Stimulated activated CD4-positive, alpha-beta T cell treated with anti-CD3 and anti-CD28 coated beads, Interleukin-12 subunit alpha, Interleukin-12 subunit beta, amount 100 ng/mL, for 48 hours (primary cell): ENCODE results near the gene GNB5.
A peak's percentile ranks its signal among the peaks of the same experiment; 100 is the strongest.

Experiments used
- DNase-seq, 3 donors: peaks; one replicate each; pipeline ENCODE4 v3.0.0-alpha.2; 2020; ENCODE audit warnings: low read depth in 2 of 3, low spot score in 1 of 3

The GNB5 gene

DNA sequence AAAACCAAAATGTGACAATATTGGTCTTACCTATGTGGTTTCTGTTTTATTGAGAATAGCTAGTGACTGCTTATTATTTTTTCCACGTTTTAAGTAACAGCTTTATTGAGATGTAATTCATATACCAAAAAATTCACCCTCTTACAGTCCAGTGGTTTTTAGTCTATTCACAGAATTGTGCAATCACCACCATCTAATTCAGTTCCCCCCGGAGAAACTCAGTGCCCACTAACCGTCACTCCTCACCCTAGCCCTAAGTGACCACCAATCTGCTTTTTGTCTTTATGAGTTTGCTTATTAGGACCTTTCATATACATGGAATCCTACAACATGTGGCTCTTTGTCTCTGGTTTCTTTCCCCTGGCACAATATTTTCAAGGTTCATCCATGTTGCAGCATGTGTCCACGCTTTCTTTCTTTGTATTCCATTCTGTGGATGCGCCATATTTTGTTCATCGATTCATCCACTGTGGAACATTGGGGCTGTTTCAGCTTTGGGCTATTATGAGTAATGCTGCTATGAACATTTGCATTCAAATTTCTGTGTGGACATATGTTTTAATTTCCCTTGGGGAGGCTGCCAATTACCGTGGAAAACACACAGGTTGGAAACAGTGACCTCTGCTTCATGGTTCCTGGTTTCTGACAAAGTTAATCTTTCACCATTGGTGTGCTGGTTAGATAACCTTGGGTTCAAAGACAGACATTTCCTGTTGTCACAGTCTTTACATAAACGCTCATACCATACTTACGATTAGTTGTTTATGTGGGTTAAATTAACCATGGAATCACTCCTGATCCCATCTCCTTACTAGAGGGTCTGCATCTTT is 75.4 kb downstream of the GNB5 start:
- no peak for DNase-seq

DNA sequence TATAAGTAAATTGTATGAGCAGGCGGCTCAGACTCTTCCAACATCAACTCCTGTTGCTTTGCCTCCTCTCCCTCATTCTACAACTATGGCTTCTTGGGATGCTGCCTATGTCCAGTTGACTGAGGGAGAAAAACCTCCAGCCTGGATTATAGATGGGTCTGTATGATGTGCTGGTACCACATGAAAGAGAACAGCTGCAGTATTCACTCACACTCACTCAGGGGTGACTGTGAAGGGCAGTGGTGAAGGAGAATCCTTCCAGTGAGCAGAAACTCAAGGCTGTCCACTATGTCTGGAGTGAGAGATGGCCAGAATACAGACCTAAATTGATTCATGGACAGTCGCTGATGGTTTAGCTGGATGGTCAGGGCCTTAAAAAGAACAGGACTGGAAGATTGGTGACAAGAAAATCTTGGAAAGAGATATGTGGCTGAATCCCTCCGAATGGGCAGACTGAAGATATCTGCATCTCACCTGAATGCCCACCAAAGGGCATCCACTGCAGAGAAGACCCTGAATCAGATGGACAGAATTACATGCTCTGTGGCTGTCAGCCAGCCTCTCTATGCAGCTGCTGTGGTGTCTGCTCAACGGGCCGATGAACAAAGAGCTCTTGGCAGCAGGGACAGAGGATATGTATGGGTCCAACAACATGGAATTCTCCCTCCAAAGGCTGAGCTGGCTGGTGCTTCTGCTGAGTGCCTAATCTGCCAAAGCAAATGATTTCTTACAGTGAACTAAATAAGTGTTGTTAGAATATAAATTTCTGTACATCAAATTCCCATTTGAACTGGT is 76.7 kb downstream of the GNB5 start:
- DNase-seq, result no peak

DNA sequence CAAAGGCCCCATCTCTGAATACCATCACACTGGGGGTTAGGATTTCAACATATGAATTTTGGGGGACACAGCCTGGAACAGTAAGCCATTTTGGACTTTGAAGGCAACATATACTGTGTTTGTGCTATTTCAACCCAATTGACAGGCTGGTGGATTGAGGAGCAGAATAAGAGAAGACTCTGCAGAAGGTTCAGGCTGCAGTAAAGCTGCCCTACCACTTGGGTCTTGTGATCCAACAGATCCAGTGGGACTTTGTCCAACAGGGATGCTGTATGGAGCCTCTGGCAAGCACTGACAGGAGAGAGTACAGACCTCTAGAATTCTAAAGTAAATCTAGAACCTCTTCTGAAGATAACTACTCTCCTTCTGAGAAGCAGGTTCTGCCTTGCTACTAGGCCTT is 77.5 kb downstream of the GNB5 start:
- DNase-seq, result no peak

DNA sequence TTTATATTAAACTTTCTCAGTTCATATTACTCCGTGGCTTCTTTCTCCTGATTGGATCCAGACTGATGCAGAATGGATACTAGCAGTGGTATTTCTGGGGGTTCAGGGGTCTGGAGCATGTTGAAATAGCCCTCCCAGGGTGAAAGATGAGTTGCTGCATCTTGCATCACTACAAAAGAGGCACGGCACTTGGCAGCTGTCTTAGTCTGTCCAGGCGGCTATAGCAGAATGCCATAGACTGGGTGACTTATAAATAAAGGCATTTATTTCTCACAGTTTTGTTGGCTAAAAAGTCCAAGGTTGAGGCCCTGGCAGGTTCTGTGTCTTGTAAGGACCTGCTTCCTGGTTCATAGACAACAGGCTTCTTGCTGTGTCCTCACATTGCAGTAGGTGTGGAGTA is 78.0 kb downstream of the GNB5 start:
- no peak for DNase-seq

DNA sequence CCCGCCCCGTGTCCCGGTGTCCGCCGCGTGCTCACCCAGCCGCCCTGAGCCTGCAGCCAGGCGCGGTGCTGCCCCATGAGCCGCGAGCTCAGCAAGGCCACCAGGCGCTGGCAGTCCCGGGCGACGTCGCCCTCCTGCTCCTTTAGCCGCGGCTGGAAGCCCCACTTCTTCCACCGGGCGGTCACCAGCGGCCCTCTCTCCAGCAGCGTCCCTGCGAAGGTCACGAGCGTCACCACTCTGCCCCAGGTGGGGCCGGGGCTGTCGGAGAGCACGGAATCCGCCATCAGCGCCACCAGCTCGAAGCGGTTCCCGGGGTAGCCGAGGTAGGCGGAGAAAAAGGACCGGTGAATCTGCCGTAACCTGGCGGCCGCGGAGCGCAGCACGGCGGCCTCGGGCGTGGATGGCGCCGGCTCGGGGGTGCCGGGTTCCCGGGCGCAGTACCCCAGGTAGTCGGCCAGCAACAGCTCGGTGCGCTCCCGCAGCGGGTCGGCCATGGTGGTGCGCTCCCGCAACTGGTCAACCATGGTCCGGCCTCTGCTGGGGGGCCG is 78.9 kb downstream of the GNB5 start:
- DNase-seq, result peak in 2 of 3 donors; percentile 16 to 24

DNA sequence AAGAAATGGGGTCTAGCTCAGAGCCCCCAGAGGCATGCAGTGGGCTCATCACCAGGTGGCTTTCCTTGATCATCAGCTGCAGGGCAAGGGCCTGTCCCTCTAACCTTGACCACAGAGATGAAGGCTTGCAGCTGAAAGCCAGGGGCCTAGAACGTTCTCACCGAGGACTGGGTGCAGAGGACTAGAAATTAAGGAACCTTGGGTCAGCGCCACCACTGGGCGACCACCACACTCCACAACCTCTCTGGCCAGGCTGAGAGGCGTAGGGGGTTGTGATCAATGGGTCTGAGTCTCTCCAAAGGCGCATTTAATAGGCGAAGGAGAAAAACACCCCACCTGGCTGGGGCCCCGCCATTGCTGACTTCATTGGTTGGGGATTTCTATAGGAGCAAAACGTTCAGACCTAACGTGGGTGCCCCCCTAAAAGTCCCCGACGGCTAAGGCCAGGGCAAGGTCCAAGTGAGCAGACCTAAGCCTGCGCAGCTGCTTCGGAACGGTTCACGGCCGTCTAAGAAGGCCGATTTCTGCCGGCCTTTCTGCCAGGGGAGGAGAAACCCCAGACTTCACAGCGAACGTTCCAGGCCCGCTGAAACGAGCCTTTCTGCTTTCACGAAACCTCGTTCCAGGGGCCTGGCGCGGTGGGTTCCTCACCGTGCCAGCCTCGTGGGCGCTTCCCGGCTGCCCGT is 79.5 kb downstream of the GNB5 start:
- no peak for DNase-seq

DNA sequence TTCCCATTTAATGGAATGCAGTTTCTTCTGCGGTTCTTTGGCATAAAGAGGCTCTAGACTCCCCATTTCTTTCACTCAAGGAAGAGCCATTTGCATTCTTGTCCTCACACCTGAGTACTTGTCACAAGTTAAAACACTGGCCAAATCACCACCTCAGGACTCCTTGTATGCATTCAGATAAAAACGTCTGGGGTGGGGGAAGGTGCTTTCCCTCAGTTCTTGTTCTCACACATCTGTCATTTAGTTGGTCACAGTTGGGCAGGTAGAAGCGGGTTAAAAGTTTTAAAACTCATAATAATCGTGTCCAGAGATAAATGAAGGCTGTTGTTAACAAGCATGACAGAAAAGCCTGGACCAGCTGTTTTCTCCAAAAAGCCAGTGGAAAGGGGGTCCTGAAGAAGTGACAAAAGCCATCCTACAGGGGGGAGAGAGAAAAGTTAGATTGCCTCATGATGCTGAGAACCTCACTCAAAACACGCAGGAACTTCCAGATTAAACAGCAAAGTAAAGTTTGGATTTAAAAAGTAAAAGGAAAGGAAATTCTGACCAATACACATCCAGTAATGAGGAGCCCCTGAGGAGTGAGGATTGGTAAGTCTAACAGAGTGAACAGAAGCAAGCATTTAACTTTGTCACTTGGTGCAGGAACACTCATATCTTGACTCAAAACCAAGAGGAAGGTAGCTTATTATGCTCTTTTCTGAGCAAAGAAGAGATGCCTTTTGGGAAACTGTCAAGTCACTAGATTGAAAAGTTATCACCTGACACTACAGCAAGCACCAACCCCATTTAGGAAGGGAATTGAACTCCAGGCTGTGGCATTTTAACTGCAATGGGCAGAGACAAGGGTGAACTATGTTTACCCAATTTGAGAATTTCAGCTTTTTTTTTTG is 81.4 kb downstream of the GNB5 start:
- DNase-seq, result no peak

DNA sequence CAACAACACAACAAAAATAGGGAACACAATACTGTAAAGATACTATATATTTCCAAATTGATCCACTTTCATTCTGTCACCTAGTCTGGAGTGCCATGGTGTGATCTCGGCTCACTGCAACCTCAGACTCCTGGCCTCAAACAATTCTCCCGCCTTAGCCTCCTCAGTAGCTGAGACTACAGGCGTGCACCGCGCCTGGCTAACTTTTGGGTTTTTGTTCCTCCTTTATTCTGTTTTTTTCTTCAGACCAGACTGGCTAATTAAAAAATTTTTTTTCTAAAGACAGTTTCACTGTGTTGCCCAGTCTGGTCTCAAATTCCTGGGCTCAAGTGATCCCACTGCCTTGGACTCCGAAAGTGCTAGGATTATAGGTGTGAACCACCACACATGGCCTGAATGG is 84.0 kb downstream of the GNB5 start:
- no peak for DNase-seq

DNA sequence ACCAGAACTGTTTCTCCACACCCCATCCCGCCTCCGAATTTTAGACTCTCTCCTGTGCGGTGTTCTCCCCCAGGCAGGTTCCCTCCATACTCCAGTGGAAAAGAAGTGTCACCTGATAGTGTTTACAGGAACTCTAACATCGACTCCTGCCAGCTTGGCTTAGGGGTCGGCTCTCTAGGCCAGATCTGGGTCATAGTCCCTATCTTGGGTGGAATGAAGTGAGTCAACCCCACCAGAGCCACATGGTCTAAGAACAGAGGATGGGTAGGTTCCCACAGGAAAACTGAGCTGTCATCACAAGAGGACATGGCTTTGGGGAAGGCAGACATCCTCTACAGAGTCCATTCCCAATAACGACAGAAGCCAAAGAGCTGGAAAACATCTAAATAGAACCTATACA is 84.6 kb downstream of the GNB5 start:
- DNase-seq, result no peak

DNA sequence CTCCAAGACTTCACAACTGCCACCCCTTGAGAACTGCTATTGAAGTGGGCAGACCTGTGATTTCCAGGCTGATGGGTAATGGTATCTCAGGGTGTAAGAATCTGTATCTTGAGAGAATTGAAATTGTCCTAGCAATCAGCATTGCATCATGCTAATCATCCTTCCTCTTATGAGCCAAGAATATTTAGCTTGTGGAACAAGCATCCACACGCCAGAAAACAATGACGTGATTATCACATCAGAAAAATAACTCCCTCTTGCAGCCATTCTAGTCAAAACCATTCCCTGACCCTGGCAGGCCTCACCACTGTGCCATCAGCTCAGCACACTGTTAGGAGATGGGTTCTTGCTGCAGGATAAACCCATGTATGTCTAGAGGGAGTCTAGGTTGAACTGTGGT is 85.3 kb downstream of the GNB5 start:
- DNase-seq, result no peak

DNA sequence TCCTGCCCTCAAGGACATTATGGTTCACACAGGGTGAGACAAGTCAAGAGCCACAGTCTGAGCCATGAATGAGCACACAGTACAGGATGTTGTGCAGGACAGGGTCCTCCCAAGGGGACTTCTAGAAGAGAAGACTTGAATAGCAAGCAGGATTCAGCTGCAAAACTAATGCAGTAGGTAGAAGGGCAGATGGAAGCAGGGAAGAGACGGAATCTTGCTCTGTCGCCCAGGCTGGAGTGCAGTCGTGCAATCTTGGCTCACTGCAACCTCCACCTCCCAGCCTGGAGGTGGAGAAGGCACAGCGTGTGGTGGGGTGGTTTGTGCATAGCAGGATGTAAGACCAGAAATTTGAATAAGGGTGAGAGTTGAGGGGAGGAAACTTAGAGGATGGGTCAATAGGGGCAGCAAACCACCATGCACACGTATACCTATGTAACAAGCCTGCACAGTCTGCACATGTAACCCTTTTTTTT is 86.6 kb downstream of the GNB5 start:
- DNase-seq, result no peak

DNA sequence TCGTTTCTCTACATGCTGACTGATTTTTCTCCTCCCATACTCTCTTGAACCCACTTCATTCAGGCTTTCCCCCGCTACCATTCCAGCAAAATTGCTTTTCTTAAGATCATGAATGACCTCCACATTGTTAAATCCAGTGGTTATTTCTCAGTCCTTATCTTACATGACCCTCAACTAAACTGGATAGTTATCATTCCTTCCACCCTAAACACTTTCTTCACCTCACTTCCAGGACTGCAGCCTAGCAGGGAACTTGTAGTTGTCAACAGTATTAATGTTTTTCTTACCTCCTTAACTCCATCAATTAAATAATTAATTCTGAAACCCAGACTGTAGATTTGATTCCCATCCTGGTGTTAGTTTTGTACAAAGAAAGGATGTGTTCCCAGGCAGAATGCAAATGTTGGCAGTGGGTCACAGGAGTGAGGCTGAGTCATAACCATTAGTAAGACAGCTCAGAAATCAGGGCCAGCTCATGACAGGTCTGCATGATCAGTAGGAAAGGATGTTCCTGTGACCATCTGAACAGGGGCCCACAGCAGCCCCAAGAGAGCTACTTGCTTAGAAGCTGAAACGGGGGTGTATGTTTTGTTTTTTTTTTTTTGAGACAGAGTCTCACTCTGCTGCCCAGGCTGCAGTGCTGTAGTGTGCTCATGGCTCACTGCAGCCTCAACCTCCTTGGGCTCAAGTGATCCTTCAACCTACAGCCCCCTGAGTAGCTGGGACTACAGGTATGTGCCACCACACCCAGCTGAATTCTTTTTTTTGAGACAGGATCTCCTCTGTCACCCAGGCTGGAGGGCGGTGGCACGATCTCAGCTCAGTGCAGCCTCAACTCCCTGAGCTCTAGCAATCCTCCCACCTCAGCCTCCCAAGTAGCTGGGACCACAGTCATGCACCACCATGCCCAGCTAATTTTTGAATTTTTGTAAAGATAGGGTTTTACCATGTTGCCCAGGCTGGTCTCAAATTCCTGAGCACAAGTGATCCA is 87.7 kb downstream of the GNB5 start:
- no peak for DNase-seq

DNA sequence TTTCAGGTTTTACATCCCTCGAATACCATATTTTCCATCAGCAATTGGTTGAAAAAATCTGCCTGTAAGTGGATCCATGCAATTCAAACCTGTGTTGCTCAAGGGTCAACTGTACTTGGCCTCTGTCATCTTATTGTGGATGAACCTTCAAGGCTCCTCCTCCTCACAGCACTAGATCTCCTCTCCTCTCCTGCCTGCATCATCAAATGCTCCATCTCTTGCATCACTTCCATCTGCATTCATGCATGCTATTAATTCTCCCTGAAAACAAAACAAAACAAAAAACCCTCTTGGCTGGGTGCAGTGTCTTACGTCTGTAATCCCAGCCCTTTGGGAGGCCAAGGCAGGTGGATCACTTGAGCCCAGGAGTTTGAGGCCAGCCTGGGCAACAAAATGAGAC is 88.7 kb downstream of the GNB5 start:
- no peak for DNase-seq

DNA sequence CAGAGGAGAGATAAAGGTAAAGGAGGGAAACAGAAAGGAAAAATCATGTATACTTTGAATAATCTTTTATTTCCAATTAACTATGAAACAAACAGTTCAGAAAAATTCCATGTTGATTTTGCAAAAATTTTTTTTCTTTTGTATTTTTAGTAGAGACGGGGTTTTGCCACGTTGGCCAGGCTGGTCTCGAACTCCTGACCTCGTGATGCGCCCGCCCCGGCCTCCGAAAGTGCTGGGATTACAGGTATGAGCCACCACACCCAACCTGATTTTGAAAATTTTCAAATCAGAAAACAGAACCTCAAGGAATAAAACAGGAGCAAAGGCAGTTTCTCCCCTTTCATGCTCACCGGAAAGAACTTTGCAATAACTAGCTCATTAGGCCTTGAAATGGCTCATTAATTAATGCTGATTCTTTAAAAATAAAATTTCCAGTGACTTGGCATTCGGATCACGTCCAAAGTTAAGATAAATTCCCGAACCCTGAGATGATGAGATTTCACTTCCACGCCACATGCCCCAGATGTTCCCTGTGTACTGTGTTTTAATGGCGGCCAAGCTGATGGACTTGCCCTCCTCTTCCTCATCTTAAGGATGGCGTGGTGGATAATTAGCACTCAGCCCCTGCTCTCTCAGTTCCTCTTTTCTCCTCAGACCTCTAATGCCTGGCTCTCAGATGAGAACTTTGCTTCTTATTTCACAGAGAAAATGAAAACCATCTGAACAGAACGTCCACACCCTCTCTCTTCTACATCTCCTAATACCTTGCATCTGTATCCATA is 89.5 kb downstream of the GNB5 start:
- DNase-seq, result no peak

DNA sequence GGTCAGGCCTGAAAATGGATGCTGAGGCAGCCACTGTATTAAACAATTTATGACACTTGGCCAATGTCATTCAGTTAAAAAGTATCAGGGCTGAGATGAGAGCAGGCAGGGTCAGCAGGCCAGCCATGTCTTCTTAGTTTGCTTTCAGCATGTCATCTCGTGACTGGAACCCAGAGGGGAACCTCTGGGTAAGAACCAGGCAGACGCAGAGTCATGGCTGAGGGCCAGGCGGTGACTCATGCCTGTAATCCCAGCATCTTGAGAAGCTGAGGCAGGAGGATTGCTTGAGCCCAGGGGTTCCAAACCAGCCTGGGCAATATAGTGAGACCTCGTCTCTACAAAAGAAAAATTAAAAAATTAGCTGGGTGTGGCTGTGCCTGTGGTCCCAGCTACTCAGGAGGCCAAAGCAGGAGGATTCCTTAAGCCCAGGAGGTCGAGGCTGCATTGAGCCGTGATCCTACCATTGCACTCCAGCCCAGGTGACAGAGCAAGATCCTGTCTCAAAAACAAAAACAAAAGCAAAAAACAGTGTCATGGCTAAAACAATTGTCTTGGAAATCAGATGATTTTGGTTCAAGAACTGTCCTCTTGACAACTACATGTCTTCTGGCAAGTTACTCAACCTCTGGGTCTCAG is 90.3 kb downstream of the GNB5 start:
- DNase-seq, result no peak

DNA sequence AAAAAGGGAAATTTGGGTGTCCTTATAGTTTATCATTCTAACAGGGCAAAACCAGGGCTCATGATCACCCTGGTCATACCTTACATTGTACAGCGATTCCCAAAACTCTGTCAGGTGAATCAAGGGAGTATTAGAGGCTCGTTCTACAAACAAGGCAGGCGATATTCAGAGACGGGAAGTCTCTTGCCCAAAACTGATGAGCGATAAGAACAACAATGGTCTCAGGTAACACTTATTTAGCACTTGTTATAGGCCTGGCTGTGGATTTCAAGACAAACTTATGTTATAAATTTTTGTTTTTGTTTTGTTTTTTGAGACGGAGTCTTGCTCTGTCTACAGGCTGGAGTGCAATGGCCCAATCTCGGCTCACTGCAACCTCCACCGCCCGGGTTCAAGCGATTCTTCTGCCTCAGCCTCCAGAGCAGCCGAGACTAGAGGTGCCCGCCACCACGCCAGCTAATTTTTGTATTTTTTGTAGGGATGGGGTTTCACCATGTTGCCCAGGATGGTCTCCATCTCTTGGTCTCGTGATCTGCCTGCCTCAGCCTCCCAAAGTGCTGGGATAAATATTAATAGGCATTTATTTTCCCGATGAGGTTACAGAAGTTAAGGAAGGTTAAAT is 91.4 kb downstream of the GNB5 start:
- no peak for DNase-seq

DNA sequence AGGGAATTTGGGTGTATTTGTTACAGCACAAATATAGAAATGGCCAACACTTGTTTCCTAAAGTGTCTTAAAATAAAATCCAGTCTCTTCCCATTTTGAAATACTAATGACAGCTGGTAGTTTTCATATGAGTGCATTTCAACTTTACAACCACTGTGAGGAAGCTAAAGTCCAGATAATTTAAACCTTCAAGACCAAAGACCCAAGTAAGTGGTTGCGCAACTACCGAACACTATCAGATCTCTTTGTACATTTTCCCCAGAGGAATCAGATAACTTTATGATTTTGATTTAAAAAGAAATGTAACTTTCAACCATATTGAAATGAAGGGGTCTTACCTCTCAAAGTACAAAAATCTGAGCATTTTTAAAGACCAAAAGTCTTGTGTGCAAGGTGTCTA is 92.9 kb downstream of the GNB5 start:
- no peak for DNase-seq

DNA sequence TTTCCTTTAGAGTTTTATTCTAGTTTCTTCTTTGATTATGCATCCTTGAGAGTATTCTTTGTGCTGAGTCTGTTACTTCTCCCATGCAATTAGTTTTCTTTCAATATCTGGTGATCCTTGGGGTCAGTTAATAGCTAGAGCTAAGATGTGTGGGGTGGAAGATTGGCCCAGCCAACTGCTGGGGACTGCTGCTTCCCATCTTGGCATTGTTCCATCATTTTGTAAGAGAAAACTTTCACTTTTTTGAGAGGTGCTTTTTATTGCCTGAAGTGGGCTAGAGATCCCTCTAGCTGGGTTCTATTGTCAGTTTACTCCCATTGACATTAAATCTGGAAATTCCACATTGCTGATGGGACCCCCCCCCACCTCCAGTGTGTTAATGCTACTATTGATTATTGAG is 94.0 kb downstream of the GNB5 start:
- DNase-seq, result no peak
